Tibial artery (tissue), 4 donors: ENCODE results near the gene PIAS4.

ENCODE experiments used
- DNase-seq, 2 donors: peaks; one replicate each; pipeline ENCODE4 v3.0.0-alpha.2; 2019
- H3K27ac ChIP-seq, 2 donors: fragments of 200-600 bp; sonication (generic) in 1 of 2; 1 replicate in 1 of 2; 2 replicates in 1 of 2; pipeline ENCODE4 v1.5.1; 2018 to 2019; ENCODE audit warnings: mild to moderate bottlenecking in 1 of 2
- H3K27me3 ChIP-seq, 2 donors: fragments of 200-600 bp; sonication (generic) in 1 of 2; one replicate each; pipeline versions ENCODE4 v1.5.1 to v1.6.0; 2016 to 2019
- H3K36me3 ChIP-seq, 3 donors: fragments of 200-600 bp; sonication (generic) in 2 of 3; one replicate each; pipeline ENCODE4 v1.5.1; 2016 to 2019; ENCODE audit warnings: mild to moderate bottlenecking in 2 of 3
- H3K4me1 ChIP-seq, 4 donors: fragments of 200-600 bp; sonication (generic) in 2 of 4; 1 replicate in 3 of 4; 2 replicates in 1 of 4; pipeline ENCODE4 v1.5.1; 2016 to 2019
- H3K4me3 ChIP-seq, 2 donors: fragments of 200-600 bp; sonication (generic) in 1 of 2; 1 replicate in 1 of 2; 2 replicates in 1 of 2; pipeline ENCODE4 v1.5.1; 2018 to 2019; ENCODE audit warnings: mild to moderate bottlenecking in 2 of 2
- H3K9me3 ChIP-seq, 3 donors: fragments of 200-600 bp; sonication (generic) in 1 of 3; one replicate each; pipeline ENCODE4 v1.5.1; 2016 to 2019
- CTCF ChIP-seq, 2 experiments: fragments of 200-600 bp in 1 of 2; fragments of 450-650 bp in 1 of 2; IDR thresholded peaks; one replicate each; pipeline ENCODE4 v1.5.1; 2017 to 2019; ENCODE audit warnings: antibody characterized with exemption in 2 of 2, mild to moderate bottlenecking in 1 of 2, moderate library complexity in 1 of 2
- intact Hi-C: fragments of 100-400 bp; cut with DNase I; formaldehyde crosslinking; loops from one replicate; pipeline ENCODE4 v1.15.0; 2023; ENCODE audit warnings: low total_unique reads

Gene PIAS4

GRCh38 chr19:4068047-4068966 is 60.8 kb downstream of the PIAS4 start:
- no peak for DNase-seq
- no peaks in the 10 kb centered on the region for H3K27me3 ChIP-seq
- intact Hi-C loops: no loop called here

GRCh38 chr19:4069331-4069959 is 61.9 kb downstream of the PIAS4 start:
- Histone ChIP-seq H3K27me3 (no peaks in the 10 kb centered on the region), H3K36me3 (no peaks in the 10 kb centered on the region), H3K9me3 (no peaks in the 10 kb centered on the region), H3K4me3 (no peak overlapping the region), H3K4me1 (peaks cover 0 to 13% (median 8%) of the 10 kb centered on the region in 4 donors), H3K27ac (no peak overlapping the region)
- TF ChIP-seq CTCF (IDR thresholded peaks at IDR 0.05): no peak
- intact Hi-C loops: no loop called here
- no peak for DNase-seq

More at GRCh38 chr19:4068047-4068966, 60.8 kb downstream of the PIAS4 start:
- peak overlapping the region; percentile 94 to 98 for H3K4me3 ChIP-seq
- TF ChIP-seq CTCF (IDR thresholded peaks at IDR 0.05): no peak
- no peaks in the 10 kb centered on the region for H3K9me3 ChIP-seq
- peak overlapping the region; percentile 89 to 91 for H3K27ac ChIP-seq
- peaks cover 0 to 23% (median 17%) of the 10 kb centered on the region in 4 donors for H3K4me1 ChIP-seq
- H3K36me3 ChIP-seq: peaks cover 0 to 3% (median 0%) of the 10 kb centered on the region in 3 donors

GRCh38 chr19:4071610-4072009 is 64.1 kb downstream of the PIAS4 start:
- Histone ChIP-seq H3K36me3 (no peaks in the 10 kb centered on the region), H3K4me1 (peaks cover 0 to 13% (median 8%) of the 10 kb centered on the region in 4 donors), H3K9me3 (no peaks in the 10 kb centered on the region), H3K27me3 (no peaks in the 10 kb centered on the region), H3K4me3 (no peak overlapping the region), H3K27ac (no peak overlapping the region)
- DNase-seq: no peak
- no peak for TF ChIP-seq CTCF (IDR thresholded peaks at IDR 0.05)
- intact Hi-C loops: no loop called here

- intact Hi-C loops: loop anchor here (5.0 kb wide), 1 partner anchor 563 kb away; no protein-coding TSS in a partner anchor
- H3K4me3 ChIP-seq: no peak overlapping the region
- H3K4me1 ChIP-seq: peaks cover 0 to 11% (median 8%) of the 10 kb centered on the region in 4 donors
- H3K27me3 ChIP-seq: peaks cover 0 to 8% of the 10 kb centered on the region in 2 donors
- H3K27ac ChIP-seq: no peak overlapping the region
- H3K9me3 ChIP-seq: no peaks in the 10 kb centered on the region
- no peak for TF ChIP-seq CTCF (IDR thresholded peaks at IDR 0.05)
- no peak for DNase-seq
- H3K36me3 ChIP-seq: no peaks in the 10 kb centered on the region
Observed at GRCh38 chr19:4075373-4075772, 67.8 kb downstream of the PIAS4 start.

GRCh38 chr19:4077007-4077374 is 69.5 kb downstream of the PIAS4 start:
- Histone ChIP-seq H3K9me3 (no peaks in the 10 kb centered on the region), H3K4me1 (peaks cover 0 to 11% (median 8%) of the 10 kb centered on the region in 4 donors), H3K4me3 (no peak overlapping the region), H3K27ac (peak overlapping the region in 1 of 2 donors; percentile 64), H3K27me3 (peaks cover 0 to 8% of the 10 kb centered on the region in 2 donors), H3K36me3 (no peaks in the 10 kb centered on the region)
- DNase-seq: no peak
- no peak for TF ChIP-seq CTCF (IDR thresholded peaks at IDR 0.05)
- intact Hi-C loops: loop anchor here (5.0 kb wide), 1 partner anchor 565 kb away; no protein-coding TSS in a partner anchor
